ENCODE results near the gene DCDC2C. TPM values are rescaled to one million over a fixed set of nuclear protein-coding genes. Genes with fewer than 3 reads are reported as not detected.

The DCDC2C gene
- total RNA-seq, 1 experiment from 2014 or later, result not detected

- no peaks in the 10 kb centered on the region for H3K36me3 Mint-ChIP-seq (ENCODE audit: insufficient read depth, unreplicated experiment)
- no peak for DNase-seq (ENCODE audit: unreplicated experiment)
- H3K27ac Mint-ChIP-seq (ENCODE audit: low read depth, unreplicated experiment), result no peak overlapping the region
- ChIA-PET POLR2A (no interaction called here), CTCF (interaction anchor here (0.6 to 1.3 kb wide), 2 partner anchors 25 to 31 kb away, joined by 3 to 4 read pairs; no protein-coding TSS in a partner anchor)
- BruUV-seq (replicated peaks), result no TSS peak
- no peaks in the 10 kb centered on the region for H3K27me3 Mint-ChIP-seq (ENCODE audit: insufficient read depth, unreplicated experiment)
- no peaks in the 10 kb centered on the region for H3K4me1 Mint-ChIP-seq (ENCODE audit: insufficient read depth, unreplicated experiment)
- TF ChIP-seq CTCF (IDR thresholded peaks at IDR 0.05; ENCODE audit: unreplicated experiment), result no peak
- no peak overlapping the region for H3K4me3 Mint-ChIP-seq (ENCODE audit: unreplicated experiment)
- H3K9me3 Mint-ChIP-seq (ENCODE audit: unreplicated experiment), result no peaks in the 10 kb centered on the region
- intact Hi-C loops (cut with micrococcal nuclease), result no loop called here
Measured at GRCh38 chr2:3667151-3667631, 36.2 kb upstream of the DCDC2C start.

- ChIA-PET POLR2A (interaction anchor here (0.6 kb wide), 1 partner anchor 1184 kb away, joined by 3 read pairs; no protein-coding TSS in a partner anchor), CTCF (no interaction called here)
- intact Hi-C loops (cut with micrococcal nuclease), result no loop called here
- no peaks in the 10 kb centered on the region for H3K9me3 Mint-ChIP-seq (ENCODE audit: unreplicated experiment)
- no peak for DNase-seq (ENCODE audit: unreplicated experiment)
- H3K27ac Mint-ChIP-seq (ENCODE audit: low read depth, unreplicated experiment), result no peak overlapping the region
- no peaks in the 10 kb centered on the region for H3K36me3 Mint-ChIP-seq (ENCODE audit: insufficient read depth, unreplicated experiment)
- no peak overlapping the region for H3K4me3 Mint-ChIP-seq (ENCODE audit: unreplicated experiment)
- TF ChIP-seq CTCF (IDR thresholded peaks at IDR 0.05; ENCODE audit: unreplicated experiment), result no peak
- no peaks in the 10 kb centered on the region for H3K27me3 Mint-ChIP-seq (ENCODE audit: insufficient read depth, unreplicated experiment)
- no TSS peak for BruUV-seq (replicated peaks)
- H3K4me1 Mint-ChIP-seq (ENCODE audit: insufficient read depth, unreplicated experiment), result no peaks in the 10 kb centered on the region
Measured at GRCh38 chr2:3669656-3670055, 33.7 kb upstream of the DCDC2C start.

- intact Hi-C loops (cut with micrococcal nuclease), result no loop called here
- Mint-ChIP-seq H3K9me3 (ENCODE audit: unreplicated experiment) (no peaks in the 10 kb centered on the region), H3K36me3 (ENCODE audit: insufficient read depth, unreplicated experiment) (no peaks in the 10 kb centered on the region), H3K4me3 (ENCODE audit: unreplicated experiment) (no peak overlapping the region), H3K27me3 (ENCODE audit: insufficient read depth, unreplicated experiment) (no peaks in the 10 kb centered on the region), H3K4me1 (ENCODE audit: insufficient read depth, unreplicated experiment) (no peaks in the 10 kb centered on the region), H3K27ac (ENCODE audit: low read depth, unreplicated experiment) (no peak overlapping the region)
- POLR2A ChIA-PET, result no interaction called here
- no peak for TF ChIP-seq CTCF (IDR thresholded peaks at IDR 0.05; ENCODE audit: unreplicated experiment)
- CTCF ChIA-PET, result no interaction called here
- DNase-seq (ENCODE audit: unreplicated experiment), result no peak
- no TSS peak for BruUV-seq (replicated peaks)
Measured at GRCh38 chr2:3670376-3670775, 33.0 kb upstream of the DCDC2C start.

GRCh38 chr2:3670941-3671340 is 32.4 kb upstream of the DCDC2C start:
- TF ChIP-seq CTCF (IDR thresholded peaks at IDR 0.05; ENCODE audit: unreplicated experiment), result no peak
- Mint-ChIP-seq H3K4me3 (ENCODE audit: unreplicated experiment) (no peak overlapping the region), H3K4me1 (ENCODE audit: insufficient read depth, unreplicated experiment) (no peaks in the 10 kb centered on the region), H3K9me3 (ENCODE audit: unreplicated experiment) (no peaks in the 10 kb centered on the region), H3K27ac (ENCODE audit: low read depth, unreplicated experiment) (no peak overlapping the region), H3K36me3 (ENCODE audit: insufficient read depth, unreplicated experiment) (no peaks in the 10 kb centered on the region), H3K27me3 (ENCODE audit: insufficient read depth, unreplicated experiment) (no peaks in the 10 kb centered on the region)
- ChIA-PET CTCF (no interaction called here), POLR2A (no interaction called here)
- BruUV-seq (replicated peaks), result no TSS peak
- DNase-seq (ENCODE audit: unreplicated experiment), result no peak
- intact Hi-C loops (cut with micrococcal nuclease), result no loop called here

Data from MCF 10A (cell line).